SK-N-SH (cell line): ENCODE measurements around the gene PDE6G. TPM values are rescaled to one million over a fixed set of nuclear protein-coding genes. Genes with fewer than 3 reads are reported as not detected.

ENCODE experiments used
- CTCF ChIA-PET: fragments of 300-600, 350-600 bp; formaldehyde crosslinking; extraction: SDS; loops from one replicate; lab custom pipeline; 2021; lab: Yijun Ruan, JAX
- POLR2A ChIA-PET: fragments of 350-600 bp; sonication (Branson Sonifier 250); formaldehyde crosslinking; extraction: SDS; loops from one replicate; lab custom pipeline; 2020; ENCODE audit warnings: antibody characterized with exemption, inconsistent platforms; lab: Yijun Ruan, JAX
- DNase-seq: peaks from one replicate; pipeline ENCODE4 v3.0.0; 2012
- H2AFZ ChIP-seq: fragments of 200-600 bp; sonication (generic); 2 replicates; pipeline ENCODE4 v1.8.1; 2016; ENCODE audit warnings: antibody characterized with exemption, mild to moderate bottlenecking, low read depth
- H3F3A ChIP-seq: fragments of 200-600 bp; sonication (generic); replicated peaks from 2 replicates; pipeline ENCODE3; 2016; ENCODE audit warnings: antibody characterized with exemption, mild to moderate bottlenecking; ENCODE audit not compliant: insufficient read depth
- H3K27ac ChIP-seq, 2 experiments: fragments of 200-500 bp in 1 of 2; fragments of 200-600 bp in 1 of 2; sonication (Bioruptor generic) in 1 of 2; sonication (generic), shearing (Covaris generic) in 1 of 2; 2 replicates each; pipeline versions ENCODE4 v1.5.1 to v1.6.1; 2014 to 2016; ENCODE audit warnings: low read depth in 2 of 2, inconsistent platforms in 1 of 2, low read length in 1 of 2, mild to moderate bottlenecking in 1 of 2, mixed read lengths in 1 of 2
- H3K27me3 ChIP-seq: fragments of 200-600 bp; sonication (generic), shearing (Covaris generic); 2 replicates; pipeline ENCODE4 v1.6.1; 2016; ENCODE audit warnings: mixed run types; ENCODE audit not compliant: insufficient read depth
- H3K36me3 ChIP-seq, 2 experiments: fragments of 200-500 bp in 1 of 2; fragments of 200-600 bp in 1 of 2; sonication (Bioruptor generic) in 1 of 2; sonication (generic) in 1 of 2; replicated peaks in 1 of 2; 2 replicates each; pipeline versions ENCODE3 to v1.5.1; 2014 to 2016; ENCODE audit warnings: low read length in 1 of 2, mild to moderate bottlenecking in 1 of 2; ENCODE audit not compliant: insufficient read depth in 2 of 2, control insufficient read depth in 1 of 2
- H3K4me1 ChIP-seq, 2 experiments: fragments of 200-500 bp in 1 of 2; fragments of 200-600 bp in 1 of 2; sonication (Bioruptor generic) in 1 of 2; sonication (generic), shearing (Covaris generic) in 1 of 2; 2 replicates each; pipeline versions ENCODE4 v1.5.1 to v1.6.1; 2014 to 2016; ENCODE audit warnings: low read depth in 1 of 2, low read length in 1 of 2, mixed run types in 1 of 2; ENCODE audit not compliant: insufficient read depth in 2 of 2, control insufficient read depth in 1 of 2
- H3K4me2 ChIP-seq: fragments of 200-600 bp; sonication (generic), shearing (Covaris generic); 2 replicates; pipeline ENCODE4 v1.6.1; 2017; ENCODE audit warnings: mixed run types
- H3K4me3 ChIP-seq, 2 experiments: fragments of 200-500 bp in 1 of 2; fragments of 200-600 bp in 1 of 2; sonication (Bioruptor generic) in 1 of 2; sonication (generic), shearing (Covaris generic) in 1 of 2; 2 replicates each; pipeline versions ENCODE4 v1.5.1 to v1.8.1; 2014 to 2016; ENCODE audit warnings: low read depth in 2 of 2, inconsistent platforms in 1 of 2, low read length in 1 of 2, mild to moderate bottlenecking in 1 of 2, mixed read lengths in 1 of 2, moderate library complexity in 1 of 2
- H3K79me2 ChIP-seq: fragments of 200-600 bp; sonication (generic); 2 replicates; pipeline ENCODE4 v1.8.1; 2017; ENCODE audit warnings: mild to moderate bottlenecking; ENCODE audit not compliant: insufficient read depth
- H3K9ac ChIP-seq: fragments of 200-600 bp; sonication (generic); 2 replicates; pipeline ENCODE4 v1.6.1; 2017; ENCODE audit warnings: mixed run types
- H3K9me2 ChIP-seq: fragments of 200-600 bp; sonication (generic); 2 replicates; pipeline ENCODE4 v1.6.1; 2017; ENCODE audit warnings: mixed run types
- H3K9me3 ChIP-seq: fragments of 200-600 bp; sonication (generic); 2 replicates; pipeline ENCODE4 v1.6.1; 2017; ENCODE audit warnings: mixed run types, mild to moderate bottlenecking, moderate library complexity
- H4K20me1 ChIP-seq: fragments of 200-600 bp; sonication (generic); 2 replicates; pipeline ENCODE4 v1.6.1; 2017; ENCODE audit warnings: mild to moderate bottlenecking, mixed run types; ENCODE audit not compliant: insufficient read depth
- ELF1 ChIP-seq: IDR thresholded peaks from 2 replicates; pipeline ENCODE4 v1.4.0; 2012
- EZH2phosphoT487 ChIP-seq: fragments of 200-600 bp; sonication (generic); IDR thresholded peaks from 2 replicates; pipeline ENCODE4 v1.6.1; 2017; ENCODE audit warnings: low read depth, mixed run types, mild to moderate bottlenecking, antibody characterized with exemption, moderate library complexity, borderline replicate concordance
- FOSL2 ChIP-seq: IDR thresholded peaks from 2 replicates; pipeline ENCODE4 v1.4.0; 2012; ENCODE audit warnings: low read depth, mild to moderate bottlenecking, moderate library complexity, borderline replicate concordance
- FOXM1 ChIP-seq: IDR thresholded peaks from 2 replicates; pipeline ENCODE4 v1.4.0; 2012; ENCODE audit warnings: low read depth, mild to moderate bottlenecking
- GATA2 ChIP-seq: sonication (generic); formaldehyde crosslinking; IDR thresholded peaks from 2 replicates; pipeline ENCODE4 v1.5.0; 2020; ENCODE audit warnings: mild to moderate bottlenecking, missing genetic modification reagents
- JUND ChIP-seq: IDR thresholded peaks from 2 replicates; pipeline ENCODE4 v1.4.0; 2012
- MEF2A ChIP-seq: IDR thresholded peaks from 2 replicates; pipeline ENCODE4 v1.4.0; 2012; ENCODE audit warnings: low read depth, borderline replicate concordance
- NRF1 ChIP-seq: IDR thresholded peaks from 2 replicates; pipeline ENCODE4 v1.6.1; 2012; ENCODE audit warnings: low read depth, mild to moderate bottlenecking, low read length
- RFX5 ChIP-seq: IDR thresholded peaks from 2 replicates; pipeline ENCODE4 v1.6.1; 2012; ENCODE audit warnings: mild to moderate bottlenecking, improper control_type of control experiment, low read length
- TCF12 ChIP-seq: IDR thresholded peaks from 2 replicates; pipeline ENCODE4 v1.4.0; 2012
- YY1 ChIP-seq: IDR thresholded peaks from 2 replicates; pipeline ENCODE4 v1.4.0; 2012; ENCODE audit warnings: low read depth, mild to moderate bottlenecking
- WGBS: methylation state at CpG from one replicate; pipeline ENCODE4 v1.1.6; 2017; ENCODE audit warnings: low lambda C conversion rate; 5-methylcytosine and 5-hydroxymethylcytosine counted together
- polyA plus RNA-seq, 3 experiments: library from polyadenylated mRNA; depleted of rRNA; stranded (reverse); fragments of >200 nt; gene quantifications; 2 replicates each; pipeline ENCODE4 v1.2.3, GENCODE V29; 2012
- TF ChIP-seq, protein P1 (sequence below): IDR thresholded peaks from 2 replicates; pipeline ENCODE4 v1.4.0; 2012; ENCODE audit warnings: low read depth, borderline replicate concordance
- TF ChIP-seq, protein P2 (sequence below): IDR thresholded peaks from 2 replicates; pipeline ENCODE4; 2012
- TF ChIP-seq, protein P3 (sequence below): IDR thresholded peaks from 2 replicates; pipeline ENCODE4 v1.4.0; 2012; ENCODE audit warnings: low read depth, borderline replicate concordance
- TF ChIP-seq, protein P4 (sequence below): IDR thresholded peaks from 2 replicates; pipeline ENCODE4 v1.6.1; 2012; ENCODE audit warnings: mild to moderate bottlenecking, low read depth, low read length, moderate library complexity
- TF ChIP-seq, protein P5 (sequence below): fragments of 150-350 bp; IDR thresholded peaks from 2 replicates; pipeline ENCODE4 v1.6.1; 2017; ENCODE audit warnings: antibody characterized with exemption, low read length, low read depth, borderline replicate concordance
- TF ChIP-seq, protein P6 (sequence below): fragments of 200-600 bp; sonication (generic); IDR thresholded peaks from 2 replicates; pipeline ENCODE4 v1.6.1; 2017; ENCODE audit warnings: antibody characterized with exemption, mild to moderate bottlenecking, moderate library complexity
- TF ChIP-seq, protein P7 (sequence below): fragments of 150-350 bp; IDR thresholded peaks from 2 replicates; pipeline ENCODE4 v1.6.1; 2016; ENCODE audit warnings: mild to moderate bottlenecking, low read depth, low read length

The PDE6G gene
- polyA plus RNA-seq, 1 of the 3 experiments (the other 2 are of a cell fraction), result 5.0 TPM

DNA sequence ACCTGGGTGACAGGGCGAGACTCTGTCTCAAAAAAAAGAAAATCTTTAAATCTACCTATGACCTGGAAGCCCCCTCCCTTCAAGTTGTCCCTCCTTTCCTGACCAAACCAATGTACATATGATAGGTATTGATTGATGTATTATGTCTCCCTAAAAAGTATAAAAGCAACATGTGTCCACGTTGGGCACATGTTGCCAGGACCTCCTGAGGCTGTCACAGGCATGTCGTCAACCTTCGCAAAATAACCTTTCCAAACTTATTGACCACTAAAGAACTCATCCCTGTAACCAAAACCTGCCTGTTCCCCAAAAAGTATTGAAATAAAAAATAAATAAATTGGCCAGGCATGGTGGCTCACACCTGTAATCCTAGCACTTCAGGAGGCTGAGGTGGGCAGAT lies 5.7 kb upstream of the PDE6G start:
- peaks cover 27% of the 10 kb centered on the region; the same call in 1 of the 2 replicates for H3K79me2 ChIP-seq
- ChIA-PET POLR2A (no interaction called here), CTCF (interaction anchor here (2.0 kb wide), 1 partner anchor 14 kb away, joined by 7 read pairs; no protein-coding TSS in a partner anchor)
- no peak overlapping the region for H3K4me3 ChIP-seq
- no peaks in the 10 kb centered on the region for H3K9me3 ChIP-seq
- peaks cover 7 to 11% of the 10 kb centered on the region in 2 experiments; a peak in 3 of 4 replicates for H3K4me1 ChIP-seq
- no peak overlapping the region for H3K27ac ChIP-seq
- peaks cover 5 to 8% of the 10 kb centered on the region in 2 experiments for H3K36me3 ChIP-seq
- H3K9me2 ChIP-seq, result no peaks in the 10 kb centered on the region
- H3K9ac ChIP-seq, result no peak overlapping the region
- no peaks in the 10 kb centered on the region for H4K20me1 ChIP-seq
- DNase-seq, result no peak
- no peaks in the 10 kb centered on the region for H3K27me3 ChIP-seq
- no peak overlapping the region for H3K4me2 ChIP-seq
- TF ChIP-seq, protein P1, sequence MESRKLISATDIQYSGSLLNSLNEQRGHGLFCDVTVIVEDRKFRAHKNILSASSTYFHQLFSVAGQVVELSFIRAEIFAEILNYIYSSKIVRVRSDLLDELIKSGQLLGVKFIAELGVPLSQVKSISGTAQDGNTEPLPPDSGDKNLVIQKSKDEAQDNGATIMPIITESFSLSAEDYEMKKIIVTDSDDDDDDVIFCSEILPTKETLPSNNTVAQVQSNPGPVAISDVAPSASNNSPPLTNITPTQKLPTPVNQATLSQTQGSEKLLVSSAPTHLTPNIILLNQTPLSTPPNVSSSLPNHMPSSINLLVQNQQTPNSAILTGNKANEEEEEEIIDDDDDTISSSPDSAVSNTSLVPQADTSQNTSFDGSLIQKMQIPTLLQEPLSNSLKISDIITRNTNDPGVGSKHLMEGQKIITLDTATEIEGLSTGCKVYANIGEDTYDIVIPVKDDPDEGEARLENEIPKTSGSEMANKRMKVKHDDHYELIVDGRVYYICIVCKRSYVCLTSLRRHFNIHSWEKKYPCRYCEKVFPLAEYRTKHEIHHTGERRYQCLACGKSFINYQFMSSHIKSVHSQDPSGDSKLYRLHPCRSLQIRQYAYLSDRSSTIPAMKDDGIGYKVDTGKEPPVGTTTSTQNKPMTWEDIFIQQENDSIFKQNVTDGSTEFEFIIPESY, result no peak
- TF ChIP-seq GATA2 (CRISPR knock-in tag), result no peak
- TF ChIP-seq RFX5, result no peak
- TF ChIP-seq, protein P2, sequence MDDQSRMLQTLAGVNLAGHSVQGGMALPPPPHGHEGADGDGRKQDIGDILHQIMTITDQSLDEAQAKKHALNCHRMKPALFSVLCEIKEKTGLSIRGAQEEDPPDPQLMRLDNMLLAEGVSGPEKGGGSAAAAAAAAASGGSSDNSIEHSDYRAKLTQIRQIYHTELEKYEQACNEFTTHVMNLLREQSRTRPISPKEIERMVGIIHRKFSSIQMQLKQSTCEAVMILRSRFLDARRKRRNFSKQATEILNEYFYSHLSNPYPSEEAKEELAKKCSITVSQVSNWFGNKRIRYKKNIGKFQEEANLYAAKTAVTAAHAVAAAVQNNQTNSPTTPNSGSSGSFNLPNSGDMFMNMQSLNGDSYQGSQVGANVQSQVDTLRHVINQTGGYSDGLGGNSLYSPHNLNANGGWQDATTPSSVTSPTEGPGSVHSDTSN, result no peak
- TF ChIP-seq, protein P3, sequence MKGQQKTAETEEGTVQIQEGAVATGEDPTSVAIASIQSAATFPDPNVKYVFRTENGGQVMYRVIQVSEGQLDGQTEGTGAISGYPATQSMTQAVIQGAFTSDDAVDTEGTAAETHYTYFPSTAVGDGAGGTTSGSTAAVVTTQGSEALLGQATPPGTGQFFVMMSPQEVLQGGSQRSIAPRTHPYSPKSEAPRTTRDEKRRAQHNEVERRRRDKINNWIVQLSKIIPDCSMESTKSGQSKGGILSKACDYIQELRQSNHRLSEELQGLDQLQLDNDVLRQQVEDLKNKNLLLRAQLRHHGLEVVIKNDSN, result no peak
- no peak for TF ChIP-seq ELF1
- TF ChIP-seq, protein P4, sequence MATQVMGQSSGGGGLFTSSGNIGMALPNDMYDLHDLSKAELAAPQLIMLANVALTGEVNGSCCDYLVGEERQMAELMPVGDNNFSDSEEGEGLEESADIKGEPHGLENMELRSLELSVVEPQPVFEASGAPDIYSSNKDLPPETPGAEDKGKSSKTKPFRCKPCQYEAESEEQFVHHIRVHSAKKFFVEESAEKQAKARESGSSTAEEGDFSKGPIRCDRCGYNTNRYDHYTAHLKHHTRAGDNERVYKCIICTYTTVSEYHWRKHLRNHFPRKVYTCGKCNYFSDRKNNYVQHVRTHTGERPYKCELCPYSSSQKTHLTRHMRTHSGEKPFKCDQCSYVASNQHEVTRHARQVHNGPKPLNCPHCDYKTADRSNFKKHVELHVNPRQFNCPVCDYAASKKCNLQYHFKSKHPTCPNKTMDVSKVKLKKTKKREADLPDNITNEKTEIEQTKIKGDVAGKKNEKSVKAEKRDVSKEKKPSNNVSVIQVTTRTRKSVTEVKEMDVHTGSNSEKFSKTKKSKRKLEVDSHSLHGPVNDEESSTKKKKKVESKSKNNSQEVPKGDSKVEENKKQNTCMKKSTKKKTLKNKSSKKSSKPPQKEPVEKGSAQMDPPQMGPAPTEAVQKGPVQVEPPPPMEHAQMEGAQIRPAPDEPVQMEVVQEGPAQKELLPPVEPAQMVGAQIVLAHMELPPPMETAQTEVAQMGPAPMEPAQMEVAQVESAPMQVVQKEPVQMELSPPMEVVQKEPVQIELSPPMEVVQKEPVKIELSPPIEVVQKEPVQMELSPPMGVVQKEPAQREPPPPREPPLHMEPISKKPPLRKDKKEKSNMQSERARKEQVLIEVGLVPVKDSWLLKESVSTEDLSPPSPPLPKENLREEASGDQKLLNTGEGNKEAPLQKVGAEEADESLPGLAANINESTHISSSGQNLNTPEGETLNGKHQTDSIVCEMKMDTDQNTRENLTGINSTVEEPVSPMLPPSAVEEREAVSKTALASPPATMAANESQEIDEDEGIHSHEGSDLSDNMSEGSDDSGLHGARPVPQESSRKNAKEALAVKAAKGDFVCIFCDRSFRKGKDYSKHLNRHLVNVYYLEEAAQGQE, result no peak
- TF ChIP-seq YY1, result no peak
- no peak for TF ChIP-seq FOSL2
- no peak for TF ChIP-seq JUND
- no peak for TF ChIP-seq EZH2phosphoT487
- TF ChIP-seq, protein P5, sequence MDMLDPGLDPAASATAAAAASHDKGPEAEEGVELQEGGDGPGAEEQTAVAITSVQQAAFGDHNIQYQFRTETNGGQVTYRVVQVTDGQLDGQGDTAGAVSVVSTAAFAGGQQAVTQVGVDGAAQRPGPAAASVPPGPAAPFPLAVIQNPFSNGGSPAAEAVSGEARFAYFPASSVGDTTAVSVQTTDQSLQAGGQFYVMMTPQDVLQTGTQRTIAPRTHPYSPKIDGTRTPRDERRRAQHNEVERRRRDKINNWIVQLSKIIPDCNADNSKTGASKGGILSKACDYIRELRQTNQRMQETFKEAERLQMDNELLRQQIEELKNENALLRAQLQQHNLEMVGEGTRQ, result no peak
- no peak for TF ChIP-seq FOXM1
- TF ChIP-seq MEF2A, result no peak
- TF ChIP-seq, protein P6, sequence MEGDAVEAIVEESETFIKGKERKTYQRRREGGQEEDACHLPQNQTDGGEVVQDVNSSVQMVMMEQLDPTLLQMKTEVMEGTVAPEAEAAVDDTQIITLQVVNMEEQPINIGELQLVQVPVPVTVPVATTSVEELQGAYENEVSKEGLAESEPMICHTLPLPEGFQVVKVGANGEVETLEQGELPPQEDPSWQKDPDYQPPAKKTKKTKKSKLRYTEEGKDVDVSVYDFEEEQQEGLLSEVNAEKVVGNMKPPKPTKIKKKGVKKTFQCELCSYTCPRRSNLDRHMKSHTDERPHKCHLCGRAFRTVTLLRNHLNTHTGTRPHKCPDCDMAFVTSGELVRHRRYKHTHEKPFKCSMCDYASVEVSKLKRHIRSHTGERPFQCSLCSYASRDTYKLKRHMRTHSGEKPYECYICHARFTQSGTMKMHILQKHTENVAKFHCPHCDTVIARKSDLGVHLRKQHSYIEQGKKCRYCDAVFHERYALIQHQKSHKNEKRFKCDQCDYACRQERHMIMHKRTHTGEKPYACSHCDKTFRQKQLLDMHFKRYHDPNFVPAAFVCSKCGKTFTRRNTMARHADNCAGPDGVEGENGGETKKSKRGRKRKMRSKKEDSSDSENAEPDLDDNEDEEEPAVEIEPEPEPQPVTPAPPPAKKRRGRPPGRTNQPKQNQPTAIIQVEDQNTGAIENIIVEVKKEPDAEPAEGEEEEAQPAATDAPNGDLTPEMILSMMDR, result no peak
- TF ChIP-seq TCF12, result no peak
- TF ChIP-seq NRF1, result no peak
- TF ChIP-seq, protein P7, sequence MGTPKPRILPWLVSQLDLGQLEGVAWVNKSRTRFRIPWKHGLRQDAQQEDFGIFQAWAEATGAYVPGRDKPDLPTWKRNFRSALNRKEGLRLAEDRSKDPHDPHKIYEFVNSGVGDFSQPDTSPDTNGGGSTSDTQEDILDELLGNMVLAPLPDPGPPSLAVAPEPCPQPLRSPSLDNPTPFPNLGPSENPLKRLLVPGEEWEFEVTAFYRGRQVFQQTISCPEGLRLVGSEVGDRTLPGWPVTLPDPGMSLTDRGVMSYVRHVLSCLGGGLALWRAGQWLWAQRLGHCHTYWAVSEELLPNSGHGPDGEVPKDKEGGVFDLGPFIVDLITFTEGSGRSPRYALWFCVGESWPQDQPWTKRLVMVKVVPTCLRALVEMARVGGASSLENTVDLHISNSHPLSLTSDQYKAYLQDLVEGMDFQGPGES, result no peak
- H2AFZ ChIP-seq, result no peak overlapping the region
- peaks cover 10% of the 10 kb centered on the region for H3F3A ChIP-seq
- WGBS, result 96% methylated on average over 4 of the region's 4 CpGs
